ENCODE measurements around the gene SLC38A1.
"Not testable (repeated sequence)": the region's sequence is repeated elsewhere in the genome, so short reads cannot be mapped to it uniquely, and the experiment has no call there.

SLC38A1 gene

GRCh38 chr12:46174919-46175318 lies 93.9 kb downstream of the SLC38A1 start:
- POLR2A ChIA-PET, result no interaction called here
- H3K27ac ChIP-seq (ENCODE audit: insufficient read depth in 1 of 2, low read depth in 1 of 2, low read length in 2 of 2, poor library complexity in 1 of 2, severe bottlenecking in 2 of 2), result no peak overlapping the region
- H3K9me3 ChIP-seq (ENCODE audit: control extremely low read depth in 1 of 5, control insufficient read depth in 4 of 5, insufficient read depth in 2 of 5, low read depth in 1 of 5, low read length in 4 of 5), result peaks cover 0 to 2% (median 0%) of the 10 kb centered on the region in 5 experiments
- 92% methylated on average over 8 of the region's 8 CpGs for WGBS (ENCODE audit: insufficient coverage)
- no peak for DNase-seq
- no peak overlapping the region for H3K4me3 ChIP-seq (ENCODE audit: control insufficient read depth in 1 of 7, extremely low read depth in 1 of 7, insufficient read depth in 4 of 7, low read depth in 2 of 7, low read length in 6 of 7)
- peaks cover 13 to 69% (median 32%) of the 10 kb centered on the region in 4 experiments for H3K4me1 ChIP-seq (ENCODE audit: control extremely low read depth in 1 of 4, control insufficient read depth in 4 of 4, insufficient read depth in 4 of 4, low read length in 3 of 4)
- H3K27me3 ChIP-seq (replicated peaks in 2 of 5; ENCODE audit: control insufficient read depth in 4 of 5, insufficient read depth in 5 of 5, low read length in 4 of 5), result no peaks in the 10 kb centered on the region
- no peaks in the 10 kb centered on the region for H3K36me3 ChIP-seq (ENCODE audit: control insufficient read depth in 4 of 4, insufficient read depth in 4 of 4, low read length in 3 of 4)
- CTCF ChIA-PET, result interaction anchor here (1.2 to 3.0 kb wide), 3 partner anchors 11 to 181 kb away, joined by 3 to 14 read pairs (median 3); no protein-coding TSS in a partner anchor

- CTCF ChIA-PET, result no interaction called here
- no peaks in the 10 kb centered on the region for H3K36me3 ChIP-seq (ENCODE audit: control insufficient read depth in 4 of 4, insufficient read depth in 4 of 4, low read length in 3 of 4)
- POLR2A ChIA-PET, result no interaction called here
- H3K4me1 ChIP-seq (ENCODE audit: control extremely low read depth in 1 of 4, control insufficient read depth in 4 of 4, insufficient read depth in 4 of 4, low read length in 3 of 4), result peaks cover 13 to 62% (median 28%) of the 10 kb centered on the region in 4 experiments
- no peaks in the 10 kb centered on the region for H3K27me3 ChIP-seq (replicated peaks in 2 of 5; ENCODE audit: control insufficient read depth in 4 of 5, insufficient read depth in 5 of 5, low read length in 4 of 5)
- DNase-seq, result peak; percentile 24 to 70 (median 61)
- peak overlapping the region in 2 of 7 experiments; percentile 13 to 40 for H3K4me3 ChIP-seq (ENCODE audit: control insufficient read depth in 1 of 7, extremely low read depth in 1 of 7, insufficient read depth in 4 of 7, low read depth in 2 of 7, low read length in 6 of 7)
- H3K27ac ChIP-seq (ENCODE audit: insufficient read depth in 1 of 2, low read depth in 1 of 2, low read length in 2 of 2, poor library complexity in 1 of 2, severe bottlenecking in 2 of 2), result no peak overlapping the region
- WGBS (ENCODE audit: insufficient coverage), result 13% methylated on average over 3 of the region's 12 CpGs
- H3K9me3 ChIP-seq (ENCODE audit: control extremely low read depth in 1 of 5, control insufficient read depth in 4 of 5, insufficient read depth in 2 of 5, low read depth in 1 of 5, low read length in 4 of 5), result peaks cover 0 to 2% (median 0%) of the 10 kb centered on the region in 5 experiments
These were observed 94.7 kb downstream of the SLC38A1 start for GRCh38 chr12:46174061-46174662.

- H3K36me3 ChIP-seq (ENCODE audit: control insufficient read depth in 4 of 4, insufficient read depth in 4 of 4, low read length in 3 of 4), result no peaks in the 10 kb centered on the region
- peaks cover 0 to 13% (median 0%) of the 10 kb centered on the region in 4 experiments for H3K4me1 ChIP-seq (ENCODE audit: control extremely low read depth in 1 of 4, control insufficient read depth in 4 of 4, insufficient read depth in 4 of 4, low read length in 3 of 4)
- POLR2A ChIA-PET, result no interaction called here
- CTCF ChIA-PET, result interaction anchor here (0.9 to 1.6 kb wide), 3 partner anchors 11 to 100 kb away, joined by 3 to 5 read pairs (median 3); partner anchors contain the start of gene SLC38A1
- H3K27me3 ChIP-seq (replicated peaks in 2 of 5; ENCODE audit: control insufficient read depth in 4 of 5, insufficient read depth in 5 of 5, low read length in 4 of 5), result no peaks in the 10 kb centered on the region
- no peak for DNase-seq
- H3K4me3 ChIP-seq (ENCODE audit: control insufficient read depth in 1 of 7, extremely low read depth in 1 of 7, insufficient read depth in 4 of 7, low read depth in 2 of 7, low read length in 6 of 7), result no peak overlapping the region
- peaks cover 0 to 10% (median 0%) of the 10 kb centered on the region in 5 experiments for H3K9me3 ChIP-seq (ENCODE audit: control extremely low read depth in 1 of 5, control insufficient read depth in 4 of 5, insufficient read depth in 2 of 5, low read depth in 1 of 5, low read length in 4 of 5)
- no peak overlapping the region for H3K27ac ChIP-seq (ENCODE audit: insufficient read depth in 1 of 2, low read depth in 1 of 2, low read length in 2 of 2, poor library complexity in 1 of 2, severe bottlenecking in 2 of 2)
These were observed 100.4 kb downstream of the SLC38A1 start for GRCh38 chr12:46168426-46168825.

- ChIA-PET POLR2A (no interaction called here), CTCF (interaction anchor here (1.6 kb wide), 1 partner anchor 101 kb away, joined by 5 read pairs; the partner anchor contains the start of gene SLC38A1)
- DNase-seq, result no peak
- no peak overlapping the region for H3K4me3 ChIP-seq (ENCODE audit: control insufficient read depth in 1 of 7, extremely low read depth in 1 of 7, insufficient read depth in 4 of 7, low read depth in 2 of 7, low read length in 6 of 7)
- 100% methylated on average over 1 of the region's 2 CpGs for WGBS (ENCODE audit: insufficient coverage)
- peaks cover 0 to 10% (median 0%) of the 10 kb centered on the region in 5 experiments for H3K9me3 ChIP-seq (ENCODE audit: control extremely low read depth in 1 of 5, control insufficient read depth in 4 of 5, insufficient read depth in 2 of 5, low read depth in 1 of 5, low read length in 4 of 5)
- H3K27ac ChIP-seq (ENCODE audit: insufficient read depth in 1 of 2, low read depth in 1 of 2, low read length in 2 of 2, poor library complexity in 1 of 2, severe bottlenecking in 2 of 2), result no peak overlapping the region
- no peaks in the 10 kb centered on the region for H3K36me3 ChIP-seq (ENCODE audit: control insufficient read depth in 4 of 4, insufficient read depth in 4 of 4, low read length in 3 of 4)
- H3K4me1 ChIP-seq (ENCODE audit: control extremely low read depth in 1 of 4, control insufficient read depth in 4 of 4, insufficient read depth in 4 of 4, low read length in 3 of 4), result peaks cover 0 to 3% (median 0%) of the 10 kb centered on the region in 4 experiments
- H3K27me3 ChIP-seq (replicated peaks in 2 of 5; ENCODE audit: control insufficient read depth in 4 of 5, insufficient read depth in 5 of 5, low read length in 4 of 5), result no peaks in the 10 kb centered on the region
These were observed 101.4 kb downstream of the SLC38A1 start for GRCh38 chr12:46167412-46167811.

- H3K36me3 ChIP-seq (ENCODE audit: control insufficient read depth in 4 of 4, insufficient read depth in 4 of 4, low read length in 3 of 4), result no peaks in the 10 kb centered on the region
- DNase-seq, result no peak
- H3K9me3 ChIP-seq (ENCODE audit: control extremely low read depth in 1 of 5, control insufficient read depth in 4 of 5, insufficient read depth in 2 of 5, low read depth in 1 of 5, low read length in 4 of 5), result peaks cover 0 to 10% (median 0%) of the 10 kb centered on the region in 5 experiments
- no peak overlapping the region for H3K27ac ChIP-seq (ENCODE audit: insufficient read depth in 1 of 2, low read depth in 1 of 2, low read length in 2 of 2, poor library complexity in 1 of 2, severe bottlenecking in 2 of 2)
- no peaks in the 10 kb centered on the region for H3K4me1 ChIP-seq (ENCODE audit: control extremely low read depth in 1 of 4, control insufficient read depth in 4 of 4, insufficient read depth in 4 of 4, low read length in 3 of 4)
- H3K4me3 ChIP-seq (ENCODE audit: control insufficient read depth in 1 of 7, extremely low read depth in 1 of 7, insufficient read depth in 4 of 7, low read depth in 2 of 7, low read length in 6 of 7), result no peak overlapping the region
- CTCF ChIA-PET, result no interaction called here
- 98% methylated on average over 5 of the region's 5 CpGs for WGBS (ENCODE audit: insufficient coverage)
- H3K27me3 ChIP-seq (replicated peaks in 2 of 5; ENCODE audit: control insufficient read depth in 4 of 5, insufficient read depth in 5 of 5, low read length in 4 of 5), result no peaks in the 10 kb centered on the region
- POLR2A ChIA-PET, result interaction anchor here (0.6 kb wide), 1 partner anchor 823 kb away, joined by 3 read pairs; no protein-coding TSS in a partner anchor
These were observed 103.7 kb downstream of the SLC38A1 start for GRCh38 chr12:46165191-46165590.

- no peak overlapping the region for H3K4me3 ChIP-seq (ENCODE audit: control insufficient read depth in 1 of 7, extremely low read depth in 1 of 7, insufficient read depth in 4 of 7, low read depth in 2 of 7, low read length in 6 of 7)
- peaks cover 0 to 10% (median 0%) of the 10 kb centered on the region in 5 experiments for H3K9me3 ChIP-seq (ENCODE audit: control extremely low read depth in 1 of 5, control insufficient read depth in 4 of 5, insufficient read depth in 2 of 5, low read depth in 1 of 5, low read length in 4 of 5)
- CTCF ChIA-PET, result no interaction called here
- H3K36me3 ChIP-seq (ENCODE audit: control insufficient read depth in 4 of 4, insufficient read depth in 4 of 4, low read length in 3 of 4), result no peaks in the 10 kb centered on the region
- no peak for DNase-seq
- H3K27ac ChIP-seq (ENCODE audit: insufficient read depth in 1 of 2, low read depth in 1 of 2, low read length in 2 of 2, poor library complexity in 1 of 2, severe bottlenecking in 2 of 2), result no peak overlapping the region
- WGBS (ENCODE audit: insufficient coverage), result 100% methylated on average over 2 of the region's 3 CpGs
- no peaks in the 10 kb centered on the region for H3K4me1 ChIP-seq (ENCODE audit: control extremely low read depth in 1 of 4, control insufficient read depth in 4 of 4, insufficient read depth in 4 of 4, low read length in 3 of 4)
- POLR2A ChIA-PET, result no interaction called here
- no peaks in the 10 kb centered on the region for H3K27me3 ChIP-seq (replicated peaks in 2 of 5; ENCODE audit: control insufficient read depth in 4 of 5, insufficient read depth in 5 of 5, low read length in 4 of 5)
These were observed 104.6 kb downstream of the SLC38A1 start for GRCh38 chr12:46164186-46164761.

- H3K4me3 ChIP-seq (ENCODE audit: control insufficient read depth in 1 of 7, extremely low read depth in 1 of 7, insufficient read depth in 4 of 7, low read depth in 2 of 7, low read length in 6 of 7); H3K27me3 ChIP-seq (replicated peaks in 2 of 5; ENCODE audit: control insufficient read depth in 4 of 5, insufficient read depth in 5 of 5, low read length in 4 of 5); H3K4me1 ChIP-seq (ENCODE audit: control extremely low read depth in 1 of 4, control insufficient read depth in 4 of 4, insufficient read depth in 4 of 4, low read length in 3 of 4); H3K9me3 ChIP-seq (ENCODE audit: control extremely low read depth in 1 of 5, control insufficient read depth in 4 of 5, insufficient read depth in 2 of 5, low read depth in 1 of 5, low read length in 4 of 5); POLR2A ChIA-PET; H3K36me3 ChIP-seq (ENCODE audit: control insufficient read depth in 4 of 4, insufficient read depth in 4 of 4, low read length in 3 of 4); H3K27ac ChIP-seq (ENCODE audit: insufficient read depth in 1 of 2, low read depth in 1 of 2, low read length in 2 of 2, poor library complexity in 1 of 2, severe bottlenecking in 2 of 2); CTCF ChIA-PET; DNase-seq: not testable (repeated sequence)
- WGBS (ENCODE audit: insufficient coverage), result 96% methylated on average over 3 of the region's 4 CpGs
These were observed 106.2 kb downstream of the SLC38A1 start for GRCh38 chr12:46162549-46163076.

Data from common myeloid progenitor, CD34-positive (primary cell).